ENCODE measurements around the gene C1QTNF2.

C1QTNF2 gene

GRCh38 chr5:160369990-160370712 is at the start of gene C1QTNF2:
Gene C1QTNF2, minus strand, starts transcription at chr5:160370626. Its CDS starts 15,615 bp downstream, at chr5:160355011.
- no peaks in the 10 kb centered on the region for H3K36me3 Mint-ChIP-seq
- H3K4me3 Mint-ChIP-seq: peak within 1 kb of the TSS; percentile 51
- no peak within 1 kb of the TSS for H3K27ac Mint-ChIP-seq
- peaks cover 13% of the 10 kb centered on the region for H3K4me1 Mint-ChIP-seq
- H3K9me3 Mint-ChIP-seq: no peaks in the 10 kb centered on the region
- peaks cover 50% of the 10 kb centered on the region for H3K27me3 Mint-ChIP-seq

- peaks cover 2% of the 10 kb centered on the region for H3K36me3 Mint-ChIP-seq
- H3K27ac Mint-ChIP-seq: no peak overlapping the region
- peak overlapping the region; percentile 97 for H3K4me3 Mint-ChIP-seq
- H3K4me1 Mint-ChIP-seq: peaks cover 95% of the 10 kb centered on the region
- no peaks in the 10 kb centered on the region for H3K9me3 Mint-ChIP-seq
- H3K27me3 Mint-ChIP-seq: no peaks in the 10 kb centered on the region
Measured at GRCh38 chr5:160420331-160420610, 49.8 kb upstream of the C1QTNF2 start.

GRCh38 chr5:160419458-160420330 is 49.3 kb upstream of the C1QTNF2 start:
- H3K9me3 Mint-ChIP-seq: no peaks in the 10 kb centered on the region
- H3K27ac Mint-ChIP-seq: peak overlapping the region; percentile 98
- peak overlapping the region; percentile 97 for H3K4me3 Mint-ChIP-seq
- no peaks in the 10 kb centered on the region for H3K27me3 Mint-ChIP-seq
- H3K36me3 Mint-ChIP-seq: peaks cover 2% of the 10 kb centered on the region
- H3K4me1 Mint-ChIP-seq: peaks cover 93% of the 10 kb centered on the region

GRCh38 chr5:160418561-160419457 is 48.4 kb upstream of the C1QTNF2 start, which contains the start of gene SLU7:
Gene SLU7, minus strand, starts transcription at chr5:160419081. Its CDS starts 3,787 bp downstream, at chr5:160415294.
- H3K9me3 Mint-ChIP-seq: no peaks in the 10 kb centered on the region
- H3K4me1 Mint-ChIP-seq: peaks cover 84% of the 10 kb centered on the region
- peaks cover 2% of the 10 kb centered on the region for H3K36me3 Mint-ChIP-seq
- peak within 1 kb of the TSS; percentile 98 for H3K27ac Mint-ChIP-seq
- no peaks in the 10 kb centered on the region for H3K27me3 Mint-ChIP-seq
- H3K4me3 Mint-ChIP-seq: peak within 1 kb of the TSS; percentile 97

- Mint-ChIP-seq H3K4me1 (peaks cover 19% of the 10 kb centered on the region), H3K9me3 (no peaks in the 10 kb centered on the region), H3K4me3 (peak within 1 kb of the TSS; percentile 93), H3K27ac (peak within 1 kb of the TSS; percentile 59), H3K36me3 (peaks cover 9% of the 10 kb centered on the region), H3K27me3 (no peaks in the 10 kb centered on the region)
Measured at GRCh38 chr5:160399402-160400353, 29.3 kb upstream of the C1QTNF2 start, which contains the start of gene FAM200C. Gene FAM200C, minus strand, starts transcription at chr5:160400054. Its CDS starts 4,564 bp downstream, at chr5:160395490.

- Mint-ChIP-seq H3K27me3 (no peaks in the 10 kb centered on the region), H3K27ac (no peak overlapping the region), H3K36me3 (peaks cover 6% of the 10 kb centered on the region), H3K4me1 (peaks cover 19% of the 10 kb centered on the region), H3K4me3 (peak overlapping the region; percentile 93), H3K9me3 (no peaks in the 10 kb centered on the region)
Measured at GRCh38 chr5:160398806-160399205, 28.4 kb upstream of the C1QTNF2 start.

GRCh38 chr5:160397492-160397891 is 27.1 kb upstream of the C1QTNF2 start:
- no peaks in the 10 kb centered on the region for H3K27me3 Mint-ChIP-seq
- peaks cover 19% of the 10 kb centered on the region for H3K4me1 Mint-ChIP-seq
- H3K9me3 Mint-ChIP-seq: no peaks in the 10 kb centered on the region
- peaks cover 2% of the 10 kb centered on the region for H3K36me3 Mint-ChIP-seq
- H3K27ac Mint-ChIP-seq: no peak overlapping the region
- H3K4me3 Mint-ChIP-seq: no peak overlapping the region

- H3K27ac Mint-ChIP-seq: no peak overlapping the region
- H3K9me3 Mint-ChIP-seq: no peaks in the 10 kb centered on the region
- H3K27me3 Mint-ChIP-seq: no peaks in the 10 kb centered on the region
- H3K36me3 Mint-ChIP-seq: no peaks in the 10 kb centered on the region
- peaks cover 13% of the 10 kb centered on the region for H3K4me1 Mint-ChIP-seq
- H3K4me3 Mint-ChIP-seq: no peak overlapping the region
Measured at GRCh38 chr5:160395111-160395510, 24.7 kb upstream of the C1QTNF2 start.

GRCh38 chr5:160390787-160391696 is 20.6 kb upstream of the C1QTNF2 start:
- H3K27ac Mint-ChIP-seq: no peak overlapping the region
- H3K27me3 Mint-ChIP-seq: no peaks in the 10 kb centered on the region
- H3K36me3 Mint-ChIP-seq: peaks cover 4% of the 10 kb centered on the region
- H3K4me3 Mint-ChIP-seq: no peak overlapping the region
- H3K9me3 Mint-ChIP-seq: peaks cover 8% of the 10 kb centered on the region
- H3K4me1 Mint-ChIP-seq: no peaks in the 10 kb centered on the region

GRCh38 chr5:160387445-160387844 is 17.0 kb upstream of the C1QTNF2 start:
- H3K9me3 Mint-ChIP-seq: peaks cover 8% of the 10 kb centered on the region
- H3K27me3 Mint-ChIP-seq: no peaks in the 10 kb centered on the region
- no peak overlapping the region for H3K4me3 Mint-ChIP-seq

GRCh38 chr5:160385496-160385895 is 15.1 kb upstream of the C1QTNF2 start:
- H3K27ac Mint-ChIP-seq: no peak overlapping the region
- H3K9me3 Mint-ChIP-seq: peaks cover 8% of the 10 kb centered on the region
- H3K27me3 Mint-ChIP-seq: no peaks in the 10 kb centered on the region
- peaks cover 4% of the 10 kb centered on the region for H3K36me3 Mint-ChIP-seq
- H3K4me1 Mint-ChIP-seq: no peaks in the 10 kb centered on the region
- H3K4me3 Mint-ChIP-seq: no peak overlapping the region

More at GRCh38 chr5:160387445-160387844, 17.0 kb upstream of the C1QTNF2 start:
- H3K4me1 Mint-ChIP-seq: no peaks in the 10 kb centered on the region
- H3K27ac Mint-ChIP-seq: no peak overlapping the region
- H3K36me3 Mint-ChIP-seq: peaks cover 4% of the 10 kb centered on the region

- no peaks in the 10 kb centered on the region for H3K4me1 Mint-ChIP-seq
- peaks cover 3% of the 10 kb centered on the region for H3K27me3 Mint-ChIP-seq
- H3K9me3 Mint-ChIP-seq: peaks cover 8% of the 10 kb centered on the region
- H3K4me3 Mint-ChIP-seq: no peak overlapping the region
- no peak overlapping the region for H3K27ac Mint-ChIP-seq
- peaks cover 4% of the 10 kb centered on the region for H3K36me3 Mint-ChIP-seq
Measured at GRCh38 chr5:160384681-160385080, 14.3 kb upstream of the C1QTNF2 start.

- Mint-ChIP-seq H3K4me3 (no peak overlapping the region), H3K9me3 (no peaks in the 10 kb centered on the region), H3K27me3 (peaks cover 7% of the 10 kb centered on the region), H3K36me3 (no peaks in the 10 kb centered on the region), H3K4me1 (no peaks in the 10 kb centered on the region), H3K27ac (no peak overlapping the region)
Measured at GRCh38 chr5:160382346-160382745, 11.9 kb upstream of the C1QTNF2 start.
